SK-N-SH treated with all-trans-retinoic acid at 6 μM for 48 hours (cell line): ENCODE data around the gene TPO.

Experiments used
- ARNTL ChIP-seq: fragments of 450-650 bp; formaldehyde crosslinking; IDR thresholded peaks from 2 replicates; pipeline ENCODE4 v1.5.0; 2020; ENCODE audit warnings: low read depth, mild to moderate bottlenecking, moderate library complexity, borderline replicate concordance
- ESRRG ChIP-seq: fragments of 250-450 bp; sonication (Bioruptor Pico); IDR thresholded peaks from 2 replicates; pipeline ENCODE4 v1.6.1; 2021; ENCODE audit warnings: mild to moderate bottlenecking
- GLIS3 ChIP-seq: fragments of 250-450 bp; sonication (Bioruptor Pico); IDR thresholded peaks from 2 replicates; pipeline ENCODE4 v1.5.0; 2020; ENCODE audit warnings: mild to moderate bottlenecking, moderate library complexity
- PATZ1 ChIP-seq: fragments of 250-450 bp; sonication (Bioruptor Pico); IDR thresholded peaks from 2 replicates; pipeline ENCODE4 v1.8.0; 2020; ENCODE audit warnings: mild to moderate bottlenecking, moderate library complexity, borderline replicate concordance
- POU6F1 ChIP-seq: fragments of 250-450 bp; sonication (Bioruptor Pico); IDR thresholded peaks from 2 replicates; pipeline ENCODE4 v1.8.0; 2021; ENCODE audit warnings: low read depth, mild to moderate bottlenecking, moderate library complexity, borderline replicate concordance
- RARB ChIP-seq: fragments of 250-450 bp; sonication (Bioruptor Pico); IDR thresholded peaks from 2 replicates; pipeline ENCODE4 v1.8.0; 2021; ENCODE audit warnings: mild to moderate bottlenecking, moderate library complexity
- TCF4 ChIP-seq: fragments of 250-450 bp; sonication (Bioruptor Pico); IDR thresholded peaks from 2 replicates; pipeline ENCODE4 v1.8.0; 2021; ENCODE audit warnings: mild to moderate bottlenecking, moderate library complexity, borderline replicate concordance
- ZFP3 ChIP-seq: fragments of 250-450 bp; sonication (Bioruptor Pico); IDR thresholded peaks from 2 replicates; pipeline ENCODE4 v1.5.0; 2020; ENCODE audit warnings: mild to moderate bottlenecking, moderate library complexity
- ZFP30 ChIP-seq: fragments of 450-650 bp; formaldehyde crosslinking; IDR thresholded peaks from 2 replicates; pipeline ENCODE4 v1.5.0; 2022; ENCODE audit warnings: mild to moderate bottlenecking, moderate library complexity
- ZNF565 ChIP-seq: fragments of 450-650 bp; formaldehyde crosslinking; conservative IDR thresholded peaks from 2 replicates; pipeline ENCODE4 v1.5.0; 2020; ENCODE audit warnings: low read depth, mild to moderate bottlenecking, moderate library complexity
- ZNF70 ChIP-seq: fragments of 450-650 bp; formaldehyde crosslinking; IDR thresholded peaks from 2 replicates; pipeline ENCODE4 v1.5.0; 2020; ENCODE audit warnings: mild to moderate bottlenecking, moderate library complexity
- ZNF8 ChIP-seq: fragments of 450-650 bp; formaldehyde crosslinking; IDR thresholded peaks from 2 replicates; pipeline ENCODE4 v1.5.0; 2020; ENCODE audit warnings: mild to moderate bottlenecking, moderate library complexity

GRCh38 chr2:1497122-1497611 is 83.9 kb downstream of the TPO start:
- TF ChIP-seq ESRRG (CRISPR knock-in tag): no peak
- TF ChIP-seq ARNTL: no peak
- no peak for TF ChIP-seq PATZ1 (CRISPR knock-in tag)
- TF ChIP-seq RARB (CRISPR knock-in tag): no peak
- TF ChIP-seq POU6F1 (CRISPR knock-in tag): no peak
- no peak for TF ChIP-seq ZNF70
- TF ChIP-seq TCF4: no peak
- no peak for TF ChIP-seq ZFP30 (CRISPR knock-in tag)
- no peak for TF ChIP-seq ZNF565 (CRISPR knock-in tag)
- TF ChIP-seq ZFP3: no peak
- no peak for TF ChIP-seq ZNF8 (CRISPR knock-in tag)
- no peak for TF ChIP-seq GLIS3 (CRISPR knock-in tag)
